ENCODE measurements around the gene PTPN22.
A peak's percentile ranks its signal among the peaks of the same experiment; 100 is the strongest.
"Not testable (repeated sequence)": the region's sequence is repeated elsewhere in the genome, so short reads cannot be mapped to it uniquely, and the experiment has no call there.

Gene PTPN22

DNA sequence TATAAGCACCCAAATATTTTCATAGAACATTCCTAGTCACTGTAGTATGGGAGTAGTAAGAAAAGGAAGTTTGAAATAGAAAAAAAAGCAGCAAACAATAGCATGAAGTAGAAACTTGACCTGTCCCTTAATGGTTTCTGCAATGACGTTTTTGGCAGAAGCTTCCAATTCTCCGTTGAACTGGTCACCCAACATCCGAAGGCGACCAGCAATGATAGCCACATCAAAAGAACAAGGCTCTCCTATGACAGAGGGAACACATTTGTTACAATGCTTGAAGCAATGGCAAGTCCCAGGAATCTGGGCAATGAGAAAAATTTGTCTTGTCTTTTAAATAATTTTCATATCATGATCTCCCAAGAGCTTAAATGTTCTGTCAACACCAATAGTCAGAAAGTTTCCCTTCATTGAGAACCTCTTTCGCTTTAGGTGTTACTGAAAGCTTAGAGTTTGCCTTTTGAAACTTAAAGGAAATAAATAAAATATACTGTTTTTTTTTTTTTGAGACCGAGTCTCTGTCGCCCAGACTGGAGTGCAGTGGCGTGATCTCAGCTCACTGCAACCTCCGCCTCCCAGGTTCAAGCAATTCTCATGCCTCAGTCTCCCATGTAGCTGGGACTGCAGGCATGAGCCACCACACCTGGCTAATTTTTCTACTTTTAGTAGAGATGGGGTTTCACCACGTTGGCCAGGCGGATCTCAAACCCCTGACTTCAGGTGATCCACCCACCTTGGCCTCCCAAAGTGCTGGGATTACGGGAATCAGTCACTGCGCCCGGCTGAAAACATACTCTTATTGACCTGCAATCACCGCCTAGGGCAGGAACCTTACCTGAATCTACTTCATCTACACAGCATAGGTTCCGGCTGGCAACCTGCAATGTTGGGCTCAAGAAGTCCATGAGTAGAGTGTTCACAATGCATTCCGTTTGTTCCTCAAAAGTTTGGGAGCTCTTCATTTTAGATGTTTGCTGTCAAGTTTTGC is 15.2 kb upstream of the PTPN22 start:
- no peak for FAIRE-seq

DNA sequence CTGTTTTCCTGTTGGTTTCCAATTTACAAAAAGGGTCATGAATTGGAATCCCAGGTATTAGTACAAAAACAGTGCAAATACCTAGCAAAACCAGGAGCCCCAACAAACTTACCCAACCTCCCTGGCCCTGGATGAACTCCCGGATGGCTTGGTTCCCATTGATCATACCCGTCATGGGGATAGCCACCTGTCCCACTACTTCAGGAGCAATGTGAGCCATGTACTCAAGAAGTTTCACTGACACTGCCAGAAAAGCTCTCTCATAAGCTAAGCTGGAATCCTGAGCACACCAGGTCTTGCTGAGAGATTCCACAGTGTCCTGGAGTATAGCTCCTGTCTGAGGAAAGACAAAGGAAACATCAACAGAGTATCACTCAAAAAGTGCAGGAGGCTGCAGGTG is 10.1 kb upstream of the PTPN22 start:
- FAIRE-seq, result no peak

DNA sequence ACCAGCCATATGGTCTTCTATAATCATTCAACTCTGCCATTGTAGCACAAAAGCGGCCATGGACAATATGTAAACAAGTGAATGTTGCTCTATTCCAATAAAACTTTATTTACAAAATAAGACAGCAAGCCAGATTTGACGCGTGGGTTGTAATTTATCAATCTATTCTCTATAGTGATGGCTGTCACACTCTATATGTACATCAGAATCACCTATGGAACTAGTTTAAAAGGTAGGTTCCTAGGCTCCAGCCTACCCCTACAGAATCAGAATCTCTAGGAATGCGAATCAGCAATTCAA is 8.2 kb upstream of the PTPN22 start:
- no peak for FAIRE-seq

DNA sequence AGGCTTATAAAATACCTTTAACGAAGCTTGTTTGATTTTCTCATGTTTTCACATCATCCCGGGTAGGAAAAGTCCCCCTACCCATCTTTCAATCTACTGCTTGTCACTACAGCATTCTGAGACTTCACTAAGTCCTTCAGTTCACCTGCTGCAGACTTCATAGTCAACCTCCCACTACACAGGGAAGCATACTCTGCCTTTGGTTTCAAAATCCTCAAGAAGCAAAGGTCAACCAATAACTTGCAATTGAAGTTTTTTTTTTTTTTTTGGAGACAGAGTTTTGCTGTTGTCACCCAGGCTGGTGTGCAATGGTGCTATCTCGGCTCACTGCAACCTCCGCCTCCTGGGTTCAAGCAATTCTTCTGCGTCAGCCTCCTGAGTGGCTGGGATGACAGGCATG is 4.7 kb upstream of the PTPN22 start:
- no peak for FAIRE-seq

DNA sequence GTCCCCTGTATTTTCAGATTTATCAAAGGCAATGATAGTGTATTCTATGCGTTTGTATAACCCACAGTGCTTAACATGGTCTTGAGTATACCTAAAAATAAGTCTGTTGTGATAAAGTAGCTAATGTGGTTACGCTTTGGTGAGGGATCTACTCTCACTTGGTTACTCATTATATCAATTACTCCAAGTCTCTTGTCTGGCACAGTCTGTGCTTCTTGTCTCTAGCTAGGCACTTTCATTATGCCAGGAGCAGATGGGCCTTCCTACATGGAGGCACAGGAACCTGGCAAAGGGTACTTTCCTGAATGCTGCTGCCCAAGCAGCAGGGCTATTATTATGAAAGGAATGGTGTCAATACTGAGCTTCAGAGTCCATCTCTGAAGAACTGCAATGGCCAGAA is 4.2 kb upstream of the PTPN22 start:
- FAIRE-seq, result no peak

DNA sequence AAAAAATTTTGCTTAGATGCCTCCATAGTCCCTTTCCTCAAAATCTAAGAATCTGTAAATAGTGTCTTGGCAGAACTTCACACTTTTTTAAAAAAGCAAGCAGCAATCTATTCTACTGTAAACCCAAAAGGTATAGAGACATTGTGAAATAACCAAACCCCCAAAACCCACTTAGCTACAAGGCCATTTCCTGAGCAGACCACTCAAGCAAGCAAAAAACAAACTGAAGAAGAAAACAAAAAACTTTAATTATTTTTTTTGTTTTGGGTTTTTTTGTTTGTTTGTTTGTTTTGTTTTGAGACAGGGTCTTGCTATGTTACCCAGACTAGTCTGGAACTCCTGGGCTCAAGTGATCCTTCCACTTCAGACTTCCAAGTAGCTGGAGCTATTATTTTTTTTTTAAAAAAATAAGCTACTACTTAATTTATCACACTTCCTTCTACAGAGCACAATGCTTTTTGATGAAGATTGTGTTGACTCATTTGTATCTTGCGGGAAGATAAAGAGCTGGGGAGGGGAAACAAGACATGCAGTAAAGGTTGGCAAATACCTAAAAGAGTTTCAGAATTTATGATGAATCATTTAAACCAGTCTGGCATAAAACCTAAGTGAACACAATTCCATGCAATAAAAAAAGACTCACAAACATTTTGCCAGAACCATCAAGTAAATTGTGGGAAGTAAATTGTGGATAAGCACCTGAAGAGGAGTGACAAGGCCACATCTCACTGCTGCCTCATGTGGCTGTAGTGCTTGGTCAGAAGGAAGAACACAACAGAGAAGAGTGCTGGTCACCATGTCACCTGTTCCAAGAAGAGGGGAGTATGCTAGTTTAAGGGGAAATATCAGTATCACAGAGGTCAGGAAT is 2.7 kb upstream of the PTPN22 start:
- peak; percentile 27 for FAIRE-seq

DNA sequence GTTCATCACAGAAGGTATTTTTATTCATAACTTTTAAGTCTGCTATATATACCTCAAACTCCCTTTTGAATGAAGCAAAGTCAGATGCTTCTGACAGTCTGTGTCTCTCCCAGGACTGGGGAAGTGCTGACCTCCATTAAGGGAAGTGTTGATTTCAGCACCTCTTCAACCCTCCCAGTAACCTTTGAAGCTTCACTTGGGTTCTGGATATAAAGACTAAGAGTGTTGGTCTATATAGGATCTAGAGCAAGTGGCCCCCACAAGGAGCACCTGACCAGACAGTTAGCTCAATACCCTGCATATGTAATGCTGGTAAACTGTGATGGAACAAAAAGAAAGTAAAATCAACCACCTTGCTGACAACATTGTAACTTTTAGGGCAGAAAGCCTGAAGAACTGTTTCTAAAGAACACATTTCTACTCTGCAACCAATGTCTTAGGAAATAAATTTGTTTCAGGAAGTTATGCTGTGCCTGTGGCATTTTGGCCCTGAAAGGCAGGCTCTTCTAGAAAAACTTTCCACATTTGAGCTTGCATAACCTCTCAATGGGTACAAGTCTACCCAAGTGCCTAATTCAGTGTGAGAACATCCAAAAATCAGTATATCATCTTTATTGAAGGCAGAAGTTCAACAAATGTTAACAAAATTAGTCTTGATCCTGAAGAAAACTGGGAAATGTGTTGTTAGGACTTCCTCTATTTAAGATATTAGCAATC is 865 bp upstream of the PTPN22 start:
- no peak for FAIRE-seq

DNA sequence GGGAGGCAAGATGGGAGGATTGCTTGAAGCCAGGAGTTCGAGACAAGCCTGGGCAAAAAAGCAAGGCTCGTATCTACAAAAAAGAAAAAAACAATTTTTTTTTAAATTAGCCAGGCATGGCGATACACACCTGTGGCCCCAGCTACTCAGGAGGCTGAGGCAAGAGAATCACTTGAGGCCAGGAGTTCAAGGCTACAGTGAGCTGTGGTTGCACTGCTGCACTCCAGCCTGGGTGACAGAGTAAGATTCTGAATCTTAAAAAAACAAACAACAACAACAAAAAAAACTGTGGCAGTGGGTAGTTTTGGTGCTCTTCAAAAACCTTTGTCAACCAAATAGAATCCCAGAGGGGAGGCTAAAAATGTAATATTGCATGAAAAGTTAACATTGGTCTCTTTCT is 734 bp downstream of the PTPN22 start:
- FAIRE-seq, result no peak

DNA sequence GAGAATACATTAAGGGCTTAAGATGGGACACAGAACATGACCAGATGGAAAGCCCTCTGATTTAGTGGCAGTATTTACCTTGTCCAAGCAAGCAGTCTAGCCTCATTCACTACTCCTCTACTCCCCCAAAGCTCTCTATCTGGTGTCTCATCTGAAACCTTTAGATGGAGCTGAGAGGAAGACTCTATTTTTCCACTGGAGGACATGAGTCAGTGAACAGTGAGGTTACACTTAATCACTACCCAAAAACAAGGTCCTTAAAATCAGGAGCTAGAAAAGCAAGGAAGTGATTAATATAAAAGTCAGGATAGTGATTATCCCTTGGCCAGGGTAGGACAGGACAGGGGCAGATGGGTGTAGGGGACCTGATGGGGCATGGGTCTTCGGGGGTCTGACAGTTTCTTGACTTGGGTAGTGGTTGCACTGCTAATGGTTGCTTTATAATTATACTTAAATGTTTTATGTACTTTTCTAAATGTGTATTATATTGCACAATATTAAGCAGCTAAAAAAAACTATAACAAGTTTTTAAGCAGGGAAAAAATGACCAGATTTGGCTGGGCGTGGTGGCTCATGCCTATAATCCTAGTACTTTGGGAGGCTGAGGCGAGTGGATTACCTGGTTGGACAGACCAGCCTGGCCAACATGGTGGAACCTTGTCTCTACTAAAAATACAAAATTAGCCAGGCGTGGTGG is 3.0 kb downstream of the PTPN22 start:
- FAIRE-seq, result no peak

DNA sequence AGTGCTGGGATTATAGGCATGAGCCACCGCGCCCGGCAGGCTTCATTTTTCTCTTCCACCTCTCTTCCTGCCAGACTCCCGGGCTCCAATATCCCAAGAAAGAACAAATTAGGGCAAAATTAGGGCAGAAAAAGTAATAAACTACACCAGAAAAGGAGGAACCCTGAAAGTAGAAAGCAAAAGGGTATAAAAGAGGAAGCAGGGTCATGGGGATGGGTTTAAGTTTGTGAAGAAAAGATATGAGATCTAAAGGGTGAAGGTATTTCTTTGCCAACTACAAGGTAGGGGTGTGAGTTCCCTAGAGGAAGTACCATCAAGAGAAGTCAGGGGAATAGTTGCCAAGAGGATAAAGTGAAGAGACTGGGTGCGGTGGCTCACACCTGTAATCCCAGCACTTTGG is 9.9 kb downstream of the PTPN22 start:
- FAIRE-seq, result no peak

DNA sequence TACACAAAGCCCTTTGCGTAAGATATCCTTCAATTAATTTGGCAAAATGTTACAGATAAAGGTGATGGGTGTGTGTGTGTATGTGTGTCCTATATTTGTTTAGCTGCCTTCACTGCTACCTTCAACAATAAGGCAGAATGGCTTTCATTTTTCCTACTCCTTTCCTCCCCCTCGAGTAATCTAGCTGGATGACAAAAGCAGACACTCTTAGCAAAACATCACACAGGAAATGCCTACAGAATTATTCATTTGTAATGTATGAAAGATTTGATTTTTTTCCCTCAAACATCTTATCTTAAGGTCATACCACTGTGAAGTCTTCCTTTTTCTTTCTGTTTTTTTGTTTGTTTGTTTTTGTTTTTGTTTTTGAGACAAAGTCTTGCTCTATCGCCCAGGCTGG is 10.6 kb downstream of the PTPN22 start:
- no peak for FAIRE-seq

DNA sequence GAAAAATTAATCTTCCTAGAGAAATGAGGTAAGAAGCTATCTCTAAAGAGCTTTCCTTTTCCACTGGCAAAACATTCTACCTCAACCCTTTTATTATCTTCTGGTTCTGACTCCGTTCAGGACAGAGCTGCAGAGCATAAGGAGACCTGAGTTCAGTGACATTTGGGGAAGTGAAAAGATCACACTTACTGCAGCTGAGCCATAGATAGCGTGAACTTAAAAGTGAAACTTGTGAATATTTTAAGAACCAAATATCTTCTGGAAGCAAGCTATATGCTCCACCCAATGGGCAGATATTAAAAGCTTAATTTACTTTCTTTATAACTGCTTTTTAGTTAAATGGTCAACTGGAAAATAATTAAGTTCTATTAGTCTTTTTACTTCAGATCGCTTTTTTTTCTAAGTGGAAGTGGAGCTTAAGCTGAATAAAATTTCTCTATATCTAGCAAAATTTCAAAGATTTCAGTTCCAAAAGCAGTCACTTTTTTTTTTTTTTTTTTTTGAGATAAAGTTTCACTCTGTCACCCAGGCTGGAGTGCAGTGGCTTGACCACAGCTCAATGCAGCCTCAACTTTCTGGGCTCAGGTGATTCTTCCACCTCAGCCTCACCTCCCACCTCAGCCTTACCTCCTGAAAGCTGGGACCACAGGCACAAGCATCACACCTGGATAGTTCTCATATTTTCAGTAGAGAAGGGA is 11.9 kb downstream of the PTPN22 start:
- no peak for FAIRE-seq

DNA sequence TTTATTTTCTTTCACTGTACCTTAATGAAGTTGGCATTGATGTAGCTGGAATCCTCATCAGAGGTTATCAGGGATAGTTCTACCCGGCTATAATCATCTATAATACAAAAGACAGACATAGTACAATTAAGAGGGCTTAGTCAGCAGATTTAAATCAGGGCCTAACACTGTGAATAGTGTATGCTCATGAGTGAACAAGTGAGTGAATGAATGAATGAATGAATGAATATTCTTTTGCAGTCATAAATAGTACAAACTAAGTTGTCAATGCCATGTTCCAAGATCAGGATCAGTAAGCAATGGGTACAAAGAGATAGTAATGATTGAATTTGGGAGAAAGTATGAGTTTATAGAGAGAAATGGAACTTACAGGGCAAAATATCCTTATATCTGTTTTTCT is 12.5 kb downstream of the PTPN22 start:
- FAIRE-seq, result no peak

DNA sequence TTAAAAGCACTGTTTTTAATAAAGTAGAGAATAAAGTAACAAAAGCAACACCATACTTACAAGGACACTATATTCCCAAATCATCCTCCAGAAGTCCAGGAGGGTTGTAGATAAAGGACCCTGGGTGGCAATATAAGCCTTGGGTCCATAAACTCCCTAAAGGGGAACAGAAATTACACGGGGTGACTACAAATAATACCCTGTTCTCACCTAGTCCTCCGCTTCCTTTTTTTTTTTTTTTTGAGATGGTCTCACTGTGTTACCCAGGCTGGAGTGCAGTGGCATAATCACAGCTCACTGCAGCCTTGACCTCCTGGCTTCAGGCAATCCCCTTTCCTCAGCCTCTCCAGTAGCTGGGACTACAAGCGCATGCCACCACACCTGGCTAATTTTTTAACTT is 13.1 kb downstream of the PTPN22 start:
- no peak for FAIRE-seq

DNA sequence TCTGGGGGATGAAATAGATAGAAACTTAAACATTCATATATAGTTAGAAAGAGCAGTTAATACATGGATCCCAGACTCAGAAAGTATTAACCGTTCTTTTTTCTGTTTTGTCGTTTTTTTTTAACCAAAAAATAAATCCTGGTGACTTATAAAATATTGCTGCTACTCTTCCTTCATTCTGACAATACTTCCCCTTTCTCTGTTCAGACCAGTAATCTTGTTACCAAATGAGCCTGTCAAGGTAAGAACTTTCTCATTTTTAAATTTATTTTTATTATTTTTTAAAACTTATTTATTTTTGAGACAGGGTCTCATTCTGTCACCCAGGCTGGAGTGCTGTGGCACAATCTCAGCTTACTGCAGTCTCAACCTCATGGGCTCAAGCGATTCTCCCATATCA is 13.7 kb downstream of the PTPN22 start:
- FAIRE-seq, result no peak

DNA sequence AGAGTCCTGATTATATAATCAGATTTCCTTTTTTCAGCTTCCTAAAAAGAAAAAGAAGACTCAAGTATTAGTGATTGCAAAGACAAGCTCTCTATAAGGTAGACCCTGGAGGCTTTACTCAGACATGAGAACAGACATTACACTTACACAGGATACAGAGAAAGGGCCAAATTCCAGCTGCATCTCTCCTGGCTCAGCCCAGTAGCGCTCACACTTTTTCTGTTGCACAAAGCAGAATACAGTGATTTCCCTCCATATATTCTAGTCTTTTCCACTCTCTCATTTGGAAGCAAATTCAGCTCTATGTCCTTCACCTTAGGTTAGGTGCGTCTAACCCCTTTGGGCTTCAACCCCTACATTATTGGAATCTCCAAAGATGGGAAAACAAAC is 15.1 kb downstream of the PTPN22 start:
- no peak for FAIRE-seq

DNA sequence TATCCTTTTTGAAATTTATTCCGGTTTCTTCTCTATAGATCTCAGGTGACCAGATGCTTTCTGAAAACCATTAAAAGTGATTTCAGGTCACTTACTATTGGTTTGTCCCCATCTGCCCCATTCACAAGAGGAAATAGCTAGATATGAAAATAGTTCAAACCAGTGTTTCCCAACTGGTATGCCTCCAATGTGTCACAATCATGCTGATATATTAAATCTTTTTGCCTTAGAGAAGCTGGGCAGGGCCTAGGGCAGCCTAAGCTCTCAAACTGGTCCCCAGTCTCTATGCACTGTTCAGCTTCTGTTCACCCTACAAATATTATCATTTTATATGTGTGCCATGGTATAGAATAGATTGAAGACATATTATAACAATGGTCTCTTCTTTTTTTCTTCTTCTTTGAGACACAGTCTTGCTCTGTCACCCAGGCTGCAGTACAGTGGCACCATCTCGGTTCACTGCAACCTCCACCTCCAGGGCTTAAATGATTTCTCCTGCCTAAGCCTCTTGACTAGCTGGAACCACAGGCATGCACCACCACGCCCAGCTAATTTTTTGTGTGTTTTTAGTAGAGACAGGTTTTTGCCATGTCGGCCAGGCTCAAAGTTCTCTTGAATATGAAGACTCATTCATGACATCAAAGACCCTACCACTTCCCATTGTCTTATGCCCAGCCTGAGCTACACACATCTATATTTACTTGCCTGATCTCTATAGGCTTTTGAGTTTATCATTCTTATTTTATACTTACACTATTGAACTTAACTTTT is 15.7 kb downstream of the PTPN22 start:
- FAIRE-seq, result no peak

DNA sequence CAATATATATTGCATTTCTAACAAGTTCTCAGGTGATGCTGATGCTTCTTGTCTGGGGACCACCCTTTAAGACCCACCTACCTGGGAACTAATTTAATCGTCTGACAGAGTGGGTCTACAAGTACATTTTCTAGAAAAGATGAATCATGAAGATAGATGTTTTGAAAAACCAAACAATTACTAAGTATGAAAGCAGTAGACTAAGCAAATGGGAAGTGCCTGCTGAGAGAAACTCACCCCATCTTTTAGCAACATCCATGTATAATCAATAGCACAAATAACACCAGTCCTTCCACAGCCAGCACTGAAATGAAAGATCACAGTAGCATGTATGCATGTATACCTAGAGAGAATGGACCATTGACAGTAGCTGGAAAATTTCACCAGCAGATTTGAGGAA is 17.3 kb downstream of the PTPN22 start:
- no peak for FAIRE-seq

DNA sequence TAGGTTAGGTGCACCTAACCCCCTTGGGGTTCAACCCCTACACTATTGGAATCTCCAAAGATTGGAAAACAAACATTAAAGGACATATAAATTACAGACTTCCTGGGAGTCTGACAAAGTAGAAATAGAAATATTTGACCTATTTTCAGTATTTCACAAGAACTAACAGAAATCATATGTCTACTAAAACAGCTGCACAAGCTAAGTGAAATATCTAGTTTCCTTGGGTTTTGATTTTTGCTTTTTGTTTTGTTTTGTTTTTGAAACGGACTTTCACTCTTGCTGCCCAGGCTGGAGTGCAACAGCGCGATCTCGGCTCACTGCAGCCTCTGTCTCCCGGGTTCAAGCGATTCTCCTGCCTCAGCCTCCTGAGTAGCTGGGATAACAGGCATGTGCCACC is 18.8 kb downstream of the PTPN22 start:
- FAIRE-seq, result not testable (repeated sequence)

DNA sequence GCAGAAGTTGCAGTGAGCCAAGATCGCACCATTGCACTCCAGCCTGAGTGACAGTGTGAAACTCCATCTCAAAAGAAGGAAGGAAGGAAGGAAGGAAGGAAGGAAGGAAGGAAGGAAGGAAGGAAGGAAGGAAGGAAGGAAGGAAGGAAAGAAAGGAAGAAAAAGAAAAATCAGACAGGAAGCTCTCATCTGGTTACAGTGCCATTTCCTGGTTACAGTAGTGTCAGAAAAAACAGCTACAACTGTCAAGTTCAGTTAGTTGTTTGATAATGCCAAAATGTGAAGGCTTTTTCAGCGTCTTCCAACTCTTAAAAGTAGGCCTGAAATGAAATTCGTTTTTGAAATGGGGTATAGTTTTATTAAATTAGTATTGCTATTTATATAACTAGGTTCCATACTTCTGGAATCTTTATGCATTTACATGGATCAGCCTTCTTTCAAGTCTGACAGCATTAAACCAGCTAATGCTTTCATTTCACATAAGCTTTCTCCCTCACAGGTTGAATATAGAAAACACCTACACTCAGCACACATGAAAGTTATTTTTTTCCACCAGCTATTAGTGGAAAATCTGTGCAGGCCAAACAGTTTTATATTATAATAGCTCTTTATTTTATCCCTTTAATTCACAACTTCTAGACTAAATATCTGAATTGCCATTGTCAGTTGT is 21.2 kb downstream of the PTPN22 start:
- FAIRE-seq, result no peak

DNA sequence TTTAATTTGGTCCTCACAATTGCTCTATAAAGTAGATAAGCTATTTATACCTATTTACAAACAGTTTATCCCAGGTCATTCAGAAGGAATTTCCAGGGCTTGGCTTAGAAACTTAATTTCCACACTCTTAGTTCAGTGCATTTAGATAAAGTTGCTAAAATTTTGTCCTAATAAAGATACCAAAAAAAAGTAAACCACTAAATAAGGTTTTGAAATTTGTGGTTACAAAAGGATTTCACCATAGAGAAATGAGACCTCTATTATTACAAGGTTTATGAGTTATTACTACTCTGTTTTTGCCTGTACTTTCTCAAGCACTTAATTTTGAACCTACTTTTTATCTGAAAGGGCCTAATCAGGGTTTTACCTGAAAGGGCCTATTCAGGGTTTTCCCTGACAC is 22.4 kb downstream of the PTPN22 start:
- no peak for FAIRE-seq
